HepG2 (cell line): Measurements from ENCODE around the gene BAZ2A.

Experiments
- ELF4 ChIP-seq: sonication (generic); formaldehyde crosslinking; IDR thresholded peaks from 2 replicates; pipeline ENCODE4 v1.5.0; 2020; ENCODE audit warnings: missing genetic modification reagents, mild to moderate bottlenecking, moderate library complexity, borderline replicate concordance
- FOXK2 ChIP-seq: fragments of 450-650 bp; IDR thresholded peaks from 2 replicates; pipeline ENCODE4 v1.6.1; 2016
- HCFC1 ChIP-seq: fragments of 150-350 bp; IDR thresholded peaks from 2 replicates; pipeline ENCODE4 v1.6.1; 2014; ENCODE audit warnings: low read depth, low read length
- MXI1 ChIP-seq: IDR thresholded peaks from 3 replicates; pipeline ENCODE4 v1.6.1; 2012; ENCODE audit warnings: low read depth, low read length, inconsistent platforms, borderline replicate concordance
- NAIF1 ChIP-seq: sonication (generic); formaldehyde crosslinking; IDR thresholded peaks from 2 replicates; pipeline ENCODE4 v1.5.0; 2020; ENCODE audit warnings: mild to moderate bottlenecking, missing genetic modification reagents, borderline replicate concordance
- RAD21 ChIP-seq: fragments of 450-650 bp; formaldehyde crosslinking; IDR thresholded peaks from 2 replicates; pipeline ENCODE4 v1.5.0; 2020; ENCODE audit warnings: mild to moderate bottlenecking
- SMAD1 ChIP-seq: sonication (generic); formaldehyde crosslinking; IDR thresholded peaks from 2 replicates; pipeline ENCODE4 v1.4.0; 2020; ENCODE audit warnings: missing genetic modification reagents, low read depth, mild to moderate bottlenecking, borderline replicate concordance
- TGIF2 ChIP-seq: IDR thresholded peaks from 2 replicates; pipeline ENCODE4 v1.6.1; 2016; ENCODE audit warnings: control low read depth, missing compliant biosample characterization
- ZNF556 ChIP-seq: sonication (generic); formaldehyde crosslinking; IDR thresholded peaks from 2 replicates; pipeline ENCODE4 v1.4.0; 2020; ENCODE audit warnings: mild to moderate bottlenecking, missing genetic modification reagents, borderline replicate concordance
- TF ChIP-seq, protein P1 (sequence below), 2 experiments: fragments of 450-650 bp in 1 of 2; sonication (generic) in 1 of 2; formaldehyde crosslinking; IDR thresholded peaks; 2 replicates each; pipeline versions ENCODE4 v1.5.0 to v1.8.0; 2020 to 2022; ENCODE audit warnings: mild to moderate bottlenecking in 1 of 2, missing genetic modification reagents in 1 of 2
- TF ChIP-seq, protein P2 (sequence below): sonication (generic); formaldehyde crosslinking; IDR thresholded peaks from 2 replicates; pipeline ENCODE4 v1.9.0; 2021; ENCODE audit warnings: mild to moderate bottlenecking, missing genetic modification reagents
- TF ChIP-seq, protein P3 (sequence below): sonication (generic); formaldehyde crosslinking; IDR thresholded peaks from 2 replicates; pipeline ENCODE4 v1.8.0; 2022; ENCODE audit warnings: missing genetic modification reagents, mild to moderate bottlenecking, borderline replicate concordance

DNA sequence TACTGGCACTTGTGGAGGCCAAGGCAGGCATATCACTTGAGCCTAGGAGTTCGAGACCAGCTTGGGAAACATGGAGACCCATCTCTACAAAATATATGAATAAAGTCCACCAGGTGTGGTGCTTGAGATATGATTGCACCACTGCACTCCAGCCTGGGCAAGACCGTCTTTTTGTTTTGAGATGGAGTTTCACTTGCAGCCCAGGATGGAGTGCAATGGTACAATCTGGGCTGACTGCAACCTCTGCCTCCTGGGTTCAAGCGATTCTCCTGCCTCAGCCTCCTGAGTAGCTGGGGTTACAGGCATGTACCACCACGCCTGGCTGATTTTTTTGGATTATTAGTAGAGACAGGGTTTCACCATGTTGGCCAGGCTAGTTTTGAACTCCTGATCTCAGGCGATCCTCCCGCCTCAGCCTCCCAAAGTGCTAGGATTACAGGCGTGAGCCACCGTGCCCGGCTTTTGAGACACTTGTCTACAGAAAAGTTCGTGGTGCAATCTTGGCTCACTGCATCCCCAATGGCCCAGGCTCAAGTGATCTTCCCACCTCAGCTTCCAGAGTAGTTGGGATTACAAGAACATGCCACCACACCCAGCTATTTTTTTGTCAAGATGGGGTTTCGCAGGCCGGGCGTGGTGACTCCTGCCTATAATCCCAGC lies 32.0 kb upstream of the BAZ2A start:
- TF ChIP-seq TGIF2 (no peak), FOXK2 (no peak), SMAD1 (CRISPR knock-in tag) (no peak), NAIF1 (CRISPR knock-in tag) (no peak), HCFC1 (no peak), ELF4 (CRISPR knock-in tag) (no peak), ZNF556 (CRISPR knock-in tag) (no peak), RAD21 (CRISPR knock-in tag) (no peak), MXI1 (no peak)
- TF ChIP-seq, protein P1, sequence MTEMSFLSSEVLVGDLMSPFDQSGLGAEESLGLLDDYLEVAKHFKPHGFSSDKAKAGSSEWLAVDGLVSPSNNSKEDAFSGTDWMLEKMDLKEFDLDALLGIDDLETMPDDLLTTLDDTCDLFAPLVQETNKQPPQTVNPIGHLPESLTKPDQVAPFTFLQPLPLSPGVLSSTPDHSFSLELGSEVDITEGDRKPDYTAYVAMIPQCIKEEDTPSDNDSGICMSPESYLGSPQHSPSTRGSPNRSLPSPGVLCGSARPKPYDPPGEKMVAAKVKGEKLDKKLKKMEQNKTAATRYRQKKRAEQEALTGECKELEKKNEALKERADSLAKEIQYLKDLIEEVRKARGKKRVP (CRISPR knock-in tag; IDR thresholded peaks at IDR 0.05) = no peak
- TF ChIP-seq, protein P2, sequence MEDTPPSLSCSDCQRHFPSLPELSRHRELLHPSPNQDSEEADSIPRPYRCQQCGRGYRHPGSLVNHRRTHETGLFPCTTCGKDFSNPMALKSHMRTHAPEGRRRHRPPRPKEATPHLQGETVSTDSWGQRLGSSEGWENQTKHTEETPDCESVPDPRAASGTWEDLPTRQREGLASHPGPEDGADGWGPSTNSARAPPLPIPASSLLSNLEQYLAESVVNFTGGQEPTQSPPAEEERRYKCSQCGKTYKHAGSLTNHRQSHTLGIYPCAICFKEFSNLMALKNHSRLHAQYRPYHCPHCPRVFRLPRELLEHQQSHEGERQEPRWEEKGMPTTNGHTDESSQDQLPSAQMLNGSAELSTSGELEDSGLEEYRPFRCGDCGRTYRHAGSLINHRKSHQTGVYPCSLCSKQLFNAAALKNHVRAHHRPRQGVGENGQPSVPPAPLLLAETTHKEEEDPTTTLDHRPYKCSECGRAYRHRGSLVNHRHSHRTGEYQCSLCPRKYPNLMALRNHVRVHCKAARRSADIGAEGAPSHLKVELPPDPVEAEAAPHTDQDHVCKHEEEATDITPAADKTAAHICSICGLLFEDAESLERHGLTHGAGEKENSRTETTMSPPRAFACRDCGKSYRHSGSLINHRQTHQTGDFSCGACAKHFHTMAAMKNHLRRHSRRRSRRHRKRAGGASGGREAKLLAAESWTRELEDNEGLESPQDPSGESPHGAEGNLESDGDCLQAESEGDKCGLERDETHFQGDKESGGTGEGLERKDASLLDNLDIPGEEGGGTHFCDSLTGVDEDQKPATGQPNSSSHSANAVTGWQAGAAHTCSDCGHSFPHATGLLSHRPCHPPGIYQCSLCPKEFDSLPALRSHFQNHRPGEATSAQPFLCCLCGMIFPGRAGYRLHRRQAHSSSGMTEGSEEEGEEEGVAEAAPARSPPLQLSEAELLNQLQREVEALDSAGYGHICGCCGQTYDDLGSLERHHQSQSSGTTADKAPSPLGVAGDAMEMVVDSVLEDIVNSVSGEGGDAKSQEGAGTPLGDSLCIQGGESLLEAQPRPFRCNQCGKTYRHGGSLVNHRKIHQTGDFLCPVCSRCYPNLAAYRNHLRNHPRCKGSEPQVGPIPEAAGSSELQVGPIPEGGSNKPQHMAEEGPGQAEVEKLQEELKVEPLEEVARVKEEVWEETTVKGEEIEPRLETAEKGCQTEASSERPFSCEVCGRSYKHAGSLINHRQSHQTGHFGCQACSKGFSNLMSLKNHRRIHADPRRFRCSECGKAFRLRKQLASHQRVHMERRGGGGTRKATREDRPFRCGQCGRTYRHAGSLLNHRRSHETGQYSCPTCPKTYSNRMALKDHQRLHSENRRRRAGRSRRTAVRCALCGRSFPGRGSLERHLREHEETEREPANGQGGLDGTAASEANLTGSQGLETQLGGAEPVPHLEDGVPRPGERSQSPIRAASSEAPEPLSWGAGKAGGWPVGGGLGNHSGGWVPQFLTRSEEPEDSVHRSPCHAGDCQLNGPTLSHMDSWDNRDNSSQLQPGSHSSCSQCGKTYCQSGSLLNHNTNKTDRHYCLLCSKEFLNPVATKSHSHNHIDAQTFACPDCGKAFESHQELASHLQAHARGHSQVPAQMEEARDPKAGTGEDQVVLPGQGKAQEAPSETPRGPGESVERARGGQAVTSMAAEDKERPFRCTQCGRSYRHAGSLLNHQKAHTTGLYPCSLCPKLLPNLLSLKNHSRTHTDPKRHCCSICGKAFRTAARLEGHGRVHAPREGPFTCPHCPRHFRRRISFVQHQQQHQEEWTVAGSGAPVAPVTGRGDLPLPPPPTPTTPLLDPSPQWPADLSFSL = no peak
- TF ChIP-seq, protein P3, sequence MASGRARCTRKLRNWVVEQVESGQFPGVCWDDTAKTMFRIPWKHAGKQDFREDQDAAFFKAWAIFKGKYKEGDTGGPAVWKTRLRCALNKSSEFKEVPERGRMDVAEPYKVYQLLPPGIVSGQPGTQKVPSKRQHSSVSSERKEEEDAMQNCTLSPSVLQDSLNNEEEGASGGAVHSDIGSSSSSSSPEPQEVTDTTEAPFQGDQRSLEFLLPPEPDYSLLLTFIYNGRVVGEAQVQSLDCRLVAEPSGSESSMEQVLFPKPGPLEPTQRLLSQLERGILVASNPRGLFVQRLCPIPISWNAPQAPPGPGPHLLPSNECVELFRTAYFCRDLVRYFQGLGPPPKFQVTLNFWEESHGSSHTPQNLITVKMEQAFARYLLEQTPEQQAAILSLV (CRISPR knock-in tag) = no peak
